ENCODE results near the gene PSAP.
"Not testable (repeated sequence)": the region's sequence is repeated elsewhere in the genome, so short reads cannot be mapped to it uniquely, and the experiment has no call there.

PSAP gene

GRCh38 chr10:71880425-71881306 is 29.6 kb upstream of the PSAP start:
- H3K27ac ChIP-seq: no peak overlapping the region
- no peak for TF ChIP-seq CTCF (conservative IDR thresholded peaks at IDR 0.05)

GRCh38 chr10:71878327-71879034 is 27.4 kb upstream of the PSAP start:
- TF ChIP-seq CTCF (conservative IDR thresholded peaks at IDR 0.05): no peak
- no peak overlapping the region for H3K27ac ChIP-seq

- no peak overlapping the region for H3K27ac ChIP-seq
- TF ChIP-seq CTCF (conservative IDR thresholded peaks at IDR 0.05): no peak
Observed at GRCh38 chr10:71877821-71878220, 26.8 kb upstream of the PSAP start.

- H3K27ac ChIP-seq: not testable (repeated sequence)
Observed at GRCh38 chr10:71874680-71875354, 23.8 kb upstream of the PSAP start.

GRCh38 chr10:71873582-71874211 is 22.6 kb upstream of the PSAP start:
- H3K27ac ChIP-seq: no peak overlapping the region
- TF ChIP-seq CTCF (conservative IDR thresholded peaks at IDR 0.05): no peak

GRCh38 chr10:71869601-71870000 is 18.6 kb upstream of the PSAP start:
- not testable (repeated sequence) for H3K27ac ChIP-seq

- no peak overlapping the region for H3K27ac ChIP-seq
- TF ChIP-seq CTCF (conservative IDR thresholded peaks at IDR 0.05): no peak
Observed at GRCh38 chr10:71868192-71868697, 17.2 kb upstream of the PSAP start.

GRCh38 chr10:71865561-71866041 is 14.6 kb upstream of the PSAP start:
- TF ChIP-seq CTCF (conservative IDR thresholded peaks at IDR 0.05): no peak
- no peak overlapping the region for H3K27ac ChIP-seq
